Measurements from ENCODE around the gene BPIFB2. TPM values are rescaled to one million over a fixed set of nuclear protein-coding genes. Genes with fewer than 3 reads are reported as not detected.
"Not testable (repeated sequence)": the region's sequence is repeated elsewhere in the genome, so short reads cannot be mapped to it uniquely, and the experiment has no call there.

The BPIFB2 gene, protein sequence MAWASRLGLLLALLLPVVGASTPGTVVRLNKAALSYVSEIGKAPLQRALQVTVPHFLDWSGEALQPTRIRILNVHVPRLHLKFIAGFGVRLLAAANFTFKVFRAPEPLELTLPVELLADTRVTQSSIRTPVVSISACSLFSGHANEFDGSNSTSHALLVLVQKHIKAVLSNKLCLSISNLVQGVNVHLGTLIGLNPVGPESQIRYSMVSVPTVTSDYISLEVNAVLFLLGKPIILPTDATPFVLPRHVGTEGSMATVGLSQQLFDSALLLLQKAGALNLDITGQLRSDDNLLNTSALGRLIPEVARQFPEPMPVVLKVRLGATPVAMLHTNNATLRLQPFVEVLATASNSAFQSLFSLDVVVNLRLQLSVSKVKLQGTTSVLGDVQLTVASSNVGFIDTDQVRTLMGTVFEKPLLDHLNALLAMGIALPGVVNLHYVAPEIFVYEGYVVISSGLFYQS
- not detected in 2 replicates for polyA plus RNA-seq (2014; cell fraction: cytosol; rRNA removed)
- not detected in 2 replicates for polyA plus RNA-seq (2014; cell fraction: nucleus; rRNA removed)

DNA sequence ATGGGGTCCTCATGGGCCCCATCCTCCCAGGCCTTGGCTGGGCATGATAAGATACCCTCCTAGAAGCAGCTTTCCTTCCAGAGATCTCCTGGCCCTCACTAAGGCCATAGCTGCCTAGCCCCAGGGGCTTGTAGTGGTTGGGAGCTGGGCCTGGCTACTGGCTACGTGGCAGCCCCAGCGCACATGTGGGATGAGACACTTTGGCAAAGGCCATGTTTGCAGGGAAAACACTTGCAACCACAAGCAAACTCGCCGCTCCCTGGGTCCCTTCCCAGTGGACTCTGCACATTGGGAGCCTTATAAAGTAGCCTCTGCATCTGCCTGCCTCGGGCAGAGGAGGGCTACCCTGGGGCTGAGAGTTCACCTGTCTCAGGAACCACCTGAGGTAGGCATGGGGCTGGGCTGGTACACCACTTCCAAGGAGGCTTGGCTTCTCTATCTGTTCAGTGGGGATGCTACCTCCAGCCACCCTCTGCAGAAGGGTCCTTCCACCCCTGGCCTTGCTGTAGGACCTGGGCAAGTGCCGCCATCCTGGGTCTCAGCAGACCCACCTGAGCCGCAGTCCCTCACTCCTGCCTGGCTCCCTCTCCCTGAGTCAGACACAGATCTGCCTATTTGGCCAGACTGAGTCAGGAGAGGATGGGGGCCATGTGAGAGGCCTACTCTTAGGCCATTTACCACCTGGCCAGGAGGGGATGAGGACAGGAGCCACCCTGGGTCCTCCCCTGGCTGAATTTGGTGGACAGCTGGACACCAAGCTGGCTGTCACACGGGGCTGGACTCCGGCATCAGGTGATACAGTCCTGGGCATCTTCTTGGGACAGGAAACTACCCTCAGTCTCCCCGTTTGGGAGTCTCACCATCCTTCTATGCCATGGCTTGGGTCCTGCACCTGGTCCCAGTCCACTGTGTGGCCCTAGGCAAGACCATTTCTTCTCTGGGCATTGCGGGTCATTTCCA is at the start of gene BPIFB2:
BPIFB2 (plus strand) TSS at position 329 of the 960 bp plus-strand sequence. CDS start 871 bp downstream, outside the sequence.
- DNase-seq (ENCODE audit: low spot score) = no peak

DNA sequence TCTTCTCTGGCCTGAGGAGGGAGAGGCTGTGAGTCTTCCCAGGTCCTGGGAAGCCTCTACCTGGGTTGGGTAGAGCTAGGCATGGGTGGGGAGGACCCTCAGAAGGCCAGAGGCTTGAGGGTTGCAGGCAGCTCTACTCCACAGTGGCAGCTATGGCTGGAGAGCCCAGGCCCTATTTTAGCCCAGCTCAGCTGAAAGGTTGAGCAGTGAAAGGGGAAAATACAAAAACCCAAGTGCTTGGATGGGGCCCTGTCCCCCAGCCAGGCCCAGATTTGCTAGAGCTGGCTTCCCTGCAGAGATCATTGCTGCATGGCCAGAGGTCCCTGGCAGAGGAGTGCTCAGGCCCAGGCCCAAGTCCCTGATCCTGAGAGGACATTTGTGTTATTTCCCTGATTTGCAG is 48.9 kb upstream of the BPIFB2 start:
- no peak for DNase-seq (ENCODE audit: low spot score)

GRCh38 chr20:32959351-32960221 is 47.9 kb upstream of the BPIFB2 start:
- DNase-seq (ENCODE audit: low spot score) = no peak

DNA sequence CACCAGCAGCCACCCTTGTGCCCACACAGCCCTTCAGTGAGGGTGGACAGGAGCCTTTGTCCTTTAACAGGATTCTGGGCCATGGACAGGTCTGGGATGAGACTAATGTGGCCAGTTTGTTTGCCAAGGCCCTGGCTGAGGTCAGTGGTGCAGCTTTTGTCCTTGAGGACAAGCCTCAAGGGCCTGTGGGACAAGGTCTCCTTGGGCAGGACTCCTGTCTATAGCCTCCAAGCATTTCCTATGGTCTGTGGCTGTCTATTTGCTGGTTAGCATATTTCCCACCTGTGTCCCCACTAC is 47.3 kb upstream of the BPIFB2 start:
- no peak for DNase-seq (ENCODE audit: low spot score)

GRCh38 chr20:32960849-32961731 is 46.4 kb upstream of the BPIFB2 start:
- peak; percentile 3 for DNase-seq (ENCODE audit: low spot score)

DNA sequence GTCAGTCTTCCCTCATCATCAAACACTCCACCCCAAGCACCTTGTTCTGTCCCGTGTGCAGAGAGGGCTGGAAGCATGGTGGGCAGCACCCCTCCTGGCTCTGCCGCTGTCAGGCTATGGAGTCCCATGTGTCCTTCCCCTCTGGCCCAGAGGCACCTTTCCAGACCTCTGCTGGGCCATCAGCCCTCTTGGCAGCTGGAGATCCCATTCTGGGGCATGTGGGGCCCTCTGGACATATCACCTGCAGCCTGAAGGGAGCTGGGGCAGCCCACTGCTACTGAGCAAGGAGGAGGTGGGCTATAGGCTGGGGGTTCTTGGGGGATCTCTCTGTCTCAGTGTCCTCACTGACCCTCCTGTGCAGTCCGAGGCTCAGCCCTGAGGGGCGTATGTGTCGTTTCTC is 45.5 kb upstream of the BPIFB2 start:
- no peak for DNase-seq (ENCODE audit: low spot score)

GRCh38 chr20:32962646-32963045 is 44.9 kb upstream of the BPIFB2 start:
- DNase-seq (ENCODE audit: low spot score) = not testable (repeated sequence)

DNA sequence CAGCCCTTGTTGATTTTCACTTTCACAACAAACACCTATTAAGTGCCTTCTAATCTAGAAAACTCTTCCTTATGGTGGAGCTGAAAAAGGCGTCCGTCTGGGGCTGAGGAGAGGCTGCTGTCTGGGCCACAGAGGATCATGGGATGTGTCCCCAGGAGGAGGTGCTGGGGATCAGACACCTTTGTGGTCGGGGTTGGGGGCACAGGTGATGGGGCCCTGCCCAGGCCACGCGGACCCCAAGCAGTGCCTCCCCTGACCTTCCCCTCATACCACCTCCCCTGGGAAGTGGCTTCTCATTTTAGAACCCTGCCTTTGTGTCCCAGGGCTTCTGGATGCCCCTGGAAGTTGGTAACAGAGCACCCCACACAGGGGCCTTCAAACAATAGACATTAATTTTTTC is 44.3 kb upstream of the BPIFB2 start:
- DNase-seq (ENCODE audit: low spot score) = no peak

DNA sequence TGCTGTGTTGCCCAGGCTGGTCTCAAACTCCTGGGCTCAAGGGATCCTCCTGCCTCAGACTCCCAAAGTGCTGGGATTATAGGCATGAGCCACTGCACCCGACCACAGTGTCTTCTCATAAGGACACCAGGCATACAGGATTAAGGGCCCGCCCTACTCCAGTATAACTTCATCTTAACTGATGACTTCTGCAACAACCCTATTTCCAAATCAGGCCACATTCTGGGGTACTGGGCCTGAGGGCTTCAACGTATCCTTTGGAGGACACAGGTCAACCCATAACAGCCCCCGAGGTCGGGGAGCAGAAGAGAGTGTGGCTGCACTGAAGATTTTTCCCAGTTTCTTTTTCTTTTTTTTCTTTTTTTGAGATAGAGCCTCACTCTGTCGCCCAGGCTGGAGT is 42.9 kb upstream of the BPIFB2 start:
- no peak for DNase-seq (ENCODE audit: low spot score)

DNA sequence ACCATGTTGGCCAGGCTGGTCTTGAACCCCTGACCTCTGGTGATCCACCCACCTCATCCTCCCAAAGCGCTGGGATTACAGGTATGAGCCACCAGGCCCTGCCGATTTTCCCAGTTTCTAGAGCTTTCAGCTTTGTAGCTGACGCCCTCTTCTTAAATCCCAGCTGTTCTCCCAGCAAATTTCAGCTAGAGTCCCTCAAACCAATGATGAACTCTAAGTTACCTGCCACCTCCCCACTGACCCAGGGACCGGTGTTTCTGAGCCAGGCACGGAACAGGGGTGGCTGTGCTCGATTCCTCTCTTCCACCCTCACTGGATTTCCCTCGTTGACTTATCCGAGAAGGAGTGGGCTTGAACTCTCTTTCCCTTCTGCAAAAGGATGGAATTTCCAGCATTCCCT is 42.4 kb upstream of the BPIFB2 start:
- no peak for DNase-seq (ENCODE audit: low spot score)

- DNase-seq (ENCODE audit: low spot score) = no peak
Observed at GRCh38 chr20:32965581-32966373, 41.7 kb upstream of the BPIFB2 start.

DNA sequence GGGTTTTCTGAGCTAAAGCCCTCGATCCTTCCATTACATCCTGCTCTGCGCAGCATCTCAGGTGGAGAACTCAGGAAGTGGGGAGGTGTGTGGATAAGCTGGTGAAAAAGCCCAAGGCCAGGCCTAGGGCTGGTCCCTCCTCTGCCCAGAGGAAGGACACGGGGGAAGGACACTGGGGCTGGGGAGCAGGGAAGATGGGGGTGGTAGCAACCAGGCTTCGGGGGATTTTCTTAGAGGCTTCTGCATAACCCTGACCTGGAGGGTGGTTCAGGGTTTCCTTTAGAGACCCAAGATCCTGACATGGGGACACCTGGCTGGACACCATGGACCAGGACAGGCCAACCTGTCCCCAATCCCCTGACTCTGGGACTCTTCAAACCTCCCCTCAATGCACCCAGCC is 41.1 kb upstream of the BPIFB2 start:
- no peak for DNase-seq (ENCODE audit: low spot score)

- no peak for DNase-seq (ENCODE audit: low spot score)
Observed at GRCh38 chr20:32966881-32967781, 40.4 kb upstream of the BPIFB2 start.

DNA sequence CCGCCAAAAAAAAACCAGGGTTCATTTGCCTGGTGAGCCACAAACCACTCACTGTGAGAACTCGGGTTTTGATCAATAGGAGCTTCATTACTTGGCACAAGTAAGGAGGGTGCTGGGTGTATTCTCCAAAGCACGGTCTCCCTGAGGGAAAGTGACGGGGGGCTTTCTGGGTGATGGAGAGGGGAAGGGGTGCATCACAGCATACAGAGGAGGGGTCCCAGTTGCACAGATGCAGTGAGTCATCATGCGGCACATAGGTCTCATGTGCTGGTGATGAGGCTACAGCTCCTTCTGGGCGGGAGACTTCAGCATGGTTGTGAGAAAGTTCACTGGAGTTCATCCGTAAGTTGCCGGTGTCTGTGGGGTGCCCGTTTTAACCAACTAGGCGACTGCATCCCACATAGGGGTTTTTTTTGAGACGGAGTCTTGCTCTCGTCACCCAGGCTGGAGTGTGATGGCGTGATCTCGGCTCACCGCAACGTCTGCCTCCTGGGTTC is 39.5 kb upstream of the BPIFB2 start:
- DNase-seq (ENCODE audit: low spot score) = no peak

DNA sequence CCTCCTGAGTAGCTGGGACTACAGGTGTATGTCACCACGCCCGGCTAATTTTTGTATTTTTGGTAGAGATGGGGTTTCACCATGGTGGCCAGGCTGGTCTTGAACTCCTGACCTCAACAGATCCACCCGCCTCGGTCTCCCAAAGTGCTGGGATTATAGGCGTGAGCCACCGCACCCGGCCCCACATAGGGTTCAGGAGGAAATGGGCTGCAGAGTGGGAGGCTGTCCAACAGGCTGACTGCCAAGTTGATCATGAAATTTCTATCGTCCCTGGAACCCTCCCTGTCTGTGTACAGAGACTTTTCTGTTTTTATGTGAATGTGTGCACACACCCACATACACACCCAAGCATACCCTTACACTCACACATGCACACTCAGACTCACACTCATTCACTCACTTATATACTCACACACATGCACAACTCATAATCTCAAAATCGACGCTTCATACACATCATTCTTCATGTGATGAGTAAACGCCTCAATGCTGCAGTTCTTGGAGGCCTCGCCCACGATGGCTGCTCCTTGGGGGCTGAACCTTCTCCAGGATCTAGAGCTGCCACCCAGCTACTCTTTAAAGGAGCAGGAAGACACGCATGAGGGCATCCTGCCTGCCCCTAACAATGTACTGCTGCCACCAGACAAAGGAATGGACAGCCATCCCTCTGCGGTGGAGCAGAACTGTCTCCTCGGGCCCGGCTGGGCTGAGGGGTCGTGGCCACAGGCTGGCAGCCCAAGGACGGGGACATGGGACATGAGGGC is 38.8 kb upstream of the BPIFB2 start:
- no peak for DNase-seq (ENCODE audit: low spot score)

- no peak for DNase-seq (ENCODE audit: low spot score)
Observed at GRCh38 chr20:32969356-32970114, 38.0 kb upstream of the BPIFB2 start.

All from SK-N-DZ (cell line).